Tibial nerve (tissue), 4 donors: ENCODE measurements around the gene RNF167.

Source experiments
- CTCF ChIP-seq, 5 experiments: fragments of 200-600 bp in 3 of 5; fragments of 450-650 bp in 2 of 5; sonication (generic) in 3 of 5; IDR thresholded peaks; one replicate each; pipeline ENCODE4 v1.5.1; 2016 to 2019; ENCODE audit warnings: antibody characterized with exemption in 5 of 5, mild to moderate bottlenecking in 3 of 5, moderate library complexity in 2 of 5
- EP300 ChIP-seq, 2 donors: sonication (generic); formaldehyde crosslinking; IDR thresholded peaks; one replicate each; pipeline ENCODE4 v1.6.1; 2017; ENCODE audit warnings: antibody characterized with exemption in 2 of 2, mild to moderate bottlenecking in 1 of 2
- POLR2A ChIP-seq, 2 donors: fragments of 450-650 bp; IDR thresholded peaks; one replicate each; pipeline ENCODE4 v1.6.1; 2017; ENCODE audit warnings: antibody characterized with exemption in 2 of 2, mild to moderate bottlenecking in 2 of 2, moderate library complexity in 2 of 2

DNA sequence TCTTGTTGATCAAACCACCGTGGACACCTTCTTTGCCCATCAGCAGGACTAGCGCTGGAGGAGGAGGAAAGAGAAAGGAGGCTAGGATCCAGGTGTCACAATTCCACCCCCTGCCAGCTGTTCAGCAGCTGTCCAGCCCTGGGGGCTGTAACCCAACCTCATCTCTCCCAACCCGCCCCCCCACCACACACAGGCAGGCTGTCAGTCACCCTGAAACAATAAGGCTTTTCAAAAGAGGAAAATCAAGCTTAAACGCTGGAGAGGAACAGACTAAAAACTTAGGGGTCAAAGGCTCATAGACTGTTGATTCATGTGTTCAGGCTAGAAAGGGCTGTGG lies 5.8 kb downstream of the RNF167 start:
- TF ChIP-seq CTCF (IDR thresholded peaks at IDR 0.05), result no peak
- no peak for TF ChIP-seq POLR2A (IDR thresholded peaks at IDR 0.05)
- TF ChIP-seq EP300 (IDR thresholded peaks at IDR 0.05), result no peak
